GM18951 (cell line): ENCODE results near the gene KDM1A.

Experiments
- POLR2A ChIP-seq: IDR thresholded peaks from 4 replicates; pipeline ENCODE4 v1.6.1; 2011; ENCODE audit warnings: mild to moderate bottlenecking; ENCODE audit not compliant: insufficient read length, insufficient read depth; ENCODE audit errors: extremely low read depth
- in situ Hi-C: fragments of 300-500 bp; cut with MboI; formaldehyde crosslinking; loops from one replicate; pipeline ENCODE4 v1.12.0; 2022; ENCODE audit warnings: low sequenced_read_pairs, mixed read lengths, inconsistent platforms; ENCODE audit not compliant: unreplicated experiment

Gene KDM1A

GRCh38 chr1:23097316-23097715 lies 78.0 kb downstream of the KDM1A start:
- in situ Hi-C loops = loop anchor here (5.0 kb wide), 1 partner anchor 90 kb away; no protein-coding TSS in a partner anchor

GRCh38 chr1:23098463-23099170 lies 79.3 kb downstream of the KDM1A start:
- no peak for TF ChIP-seq POLR2A
- in situ Hi-C loops = loop anchor here (5.0 kb wide), 1 partner anchor 89 kb away; no protein-coding TSS in a partner anchor

More at GRCh38 chr1:23097316-23097715, 78.0 kb downstream of the KDM1A start:
- no peak for TF ChIP-seq POLR2A

- TF ChIP-seq POLR2A = no peak
- in situ Hi-C loops = loop anchor here (5.0 kb wide), 1 partner anchor 88 kb away; no protein-coding TSS in a partner anchor
Measured at GRCh38 chr1:23099171-23099536, 79.9 kb downstream of the KDM1A start.

- no peak for TF ChIP-seq POLR2A
- in situ Hi-C loops = loop anchor here (5.0 kb wide), 1 partner anchor 67 kb away; the partner anchor contains the start of gene LUZP1
Measured at GRCh38 chr1:23100074-23100748, 80.9 kb downstream of the KDM1A start.

GRCh38 chr1:23101101-23101827 lies 82.0 kb downstream of the KDM1A start:
- in situ Hi-C loops = loop anchor here (5.0 kb wide), 1 partner anchor 66 kb away; the partner anchor contains the start of gene LUZP1

GRCh38 chr1:23101887-23102286 lies 82.6 kb downstream of the KDM1A start:
- in situ Hi-C loops = loop anchor here (5.0 kb wide), 1 partner anchor 65 kb away; the partner anchor contains the start of gene LUZP1
- no peak for TF ChIP-seq POLR2A

More at GRCh38 chr1:23101101-23101827, 82.0 kb downstream of the KDM1A start:
- TF ChIP-seq POLR2A = no peak

GRCh38 chr1:23102289-23102688 lies 83.0 kb downstream of the KDM1A start:
- in situ Hi-C loops = loop anchor here (5.0 kb wide), 1 partner anchor 65 kb away; the partner anchor contains the start of gene LUZP1

GRCh38 chr1:23103001-23103889 lies 84.0 kb downstream of the KDM1A start:
- in situ Hi-C loops = loop anchor here (5.0 kb wide), 1 partner anchor 64 kb away; the partner anchor contains the start of gene LUZP1
- TF ChIP-seq POLR2A = no peak

More at GRCh38 chr1:23102289-23102688, 83.0 kb downstream of the KDM1A start:
- TF ChIP-seq POLR2A = no peak

GRCh38 chr1:23108918-23109533 lies 89.8 kb downstream of the KDM1A start:
- no peak for TF ChIP-seq POLR2A
- in situ Hi-C loops = no loop called here

- no peak for TF ChIP-seq POLR2A
- in situ Hi-C loops = no loop called here
Measured at GRCh38 chr1:23110391-23110790, 91.1 kb downstream of the KDM1A start.

GRCh38 chr1:23111600-23112535 lies 92.6 kb downstream of the KDM1A start:
- no peak for TF ChIP-seq POLR2A
- in situ Hi-C loops = no loop called here
